ENCODE measurements around the gene ARHGEF33. TPM values are rescaled to one million over a fixed set of nuclear protein-coding genes. Genes with fewer than 3 reads are reported as not detected.

The ARHGEF33 gene
- total RNA-seq, 3 donors from 2014 or later (not counting 1 experiment from before 2014, with no cell fraction given): 0.27 TPM; not detected in 2

- DNase-seq (peak; percentile 49 to 82), ATAC-seq (peak; percentile 89 to 99 (median 99))
- Histone ChIP-seq H3K4me1 (ENCODE audit: control insufficient read depth, insufficient read depth, low read length) (peaks cover 8% of the 10 kb centered on the region), H3K9me3 (ENCODE audit: control insufficient read depth, insufficient read depth, low read length) (no peaks in the 10 kb centered on the region), H3K4me3 (ENCODE audit: low read length) (peak overlapping the region; percentile 23), H3K36me3 (ENCODE audit: control insufficient read depth, insufficient read depth, low read length) (no peaks in the 10 kb centered on the region), H3K27ac (ENCODE audit: low read length) (no peak overlapping the region), H3K27me3 (ENCODE audit: control insufficient read depth, insufficient read depth, low read length) (peaks cover 3% of the 10 kb centered on the region)
- no peak overlapping the region for H3K27ac Mint-ChIP-seq
- no peaks in the 10 kb centered on the region for H3K4me1 Mint-ChIP-seq
- H3K27me3 Mint-ChIP-seq (ENCODE audit: low read depth in 2 of 2): peaks cover 22 to 34% of the 10 kb centered on the region in 2 donors
- intact Hi-C loops (cut with micrococcal nuclease): no loop called here
- no peaks in the 10 kb centered on the region for H3K9me3 Mint-ChIP-seq
- 13% methylated on average over 97 of the region's 97 CpGs for WGBS (ENCODE audit: insufficient coverage)
- H3K36me3 Mint-ChIP-seq: no peaks in the 10 kb centered on the region
- H3K4me3 Mint-ChIP-seq: peak overlapping the region; percentile 67
- TF ChIP-seq, protein P1, sequence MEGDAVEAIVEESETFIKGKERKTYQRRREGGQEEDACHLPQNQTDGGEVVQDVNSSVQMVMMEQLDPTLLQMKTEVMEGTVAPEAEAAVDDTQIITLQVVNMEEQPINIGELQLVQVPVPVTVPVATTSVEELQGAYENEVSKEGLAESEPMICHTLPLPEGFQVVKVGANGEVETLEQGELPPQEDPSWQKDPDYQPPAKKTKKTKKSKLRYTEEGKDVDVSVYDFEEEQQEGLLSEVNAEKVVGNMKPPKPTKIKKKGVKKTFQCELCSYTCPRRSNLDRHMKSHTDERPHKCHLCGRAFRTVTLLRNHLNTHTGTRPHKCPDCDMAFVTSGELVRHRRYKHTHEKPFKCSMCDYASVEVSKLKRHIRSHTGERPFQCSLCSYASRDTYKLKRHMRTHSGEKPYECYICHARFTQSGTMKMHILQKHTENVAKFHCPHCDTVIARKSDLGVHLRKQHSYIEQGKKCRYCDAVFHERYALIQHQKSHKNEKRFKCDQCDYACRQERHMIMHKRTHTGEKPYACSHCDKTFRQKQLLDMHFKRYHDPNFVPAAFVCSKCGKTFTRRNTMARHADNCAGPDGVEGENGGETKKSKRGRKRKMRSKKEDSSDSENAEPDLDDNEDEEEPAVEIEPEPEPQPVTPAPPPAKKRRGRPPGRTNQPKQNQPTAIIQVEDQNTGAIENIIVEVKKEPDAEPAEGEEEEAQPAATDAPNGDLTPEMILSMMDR (IDR thresholded peaks at IDR 0.05): no peak
Observed at GRCh38 chr2:38959938-38960608, 70.4 kb downstream of the ARHGEF33 start.

DNA sequence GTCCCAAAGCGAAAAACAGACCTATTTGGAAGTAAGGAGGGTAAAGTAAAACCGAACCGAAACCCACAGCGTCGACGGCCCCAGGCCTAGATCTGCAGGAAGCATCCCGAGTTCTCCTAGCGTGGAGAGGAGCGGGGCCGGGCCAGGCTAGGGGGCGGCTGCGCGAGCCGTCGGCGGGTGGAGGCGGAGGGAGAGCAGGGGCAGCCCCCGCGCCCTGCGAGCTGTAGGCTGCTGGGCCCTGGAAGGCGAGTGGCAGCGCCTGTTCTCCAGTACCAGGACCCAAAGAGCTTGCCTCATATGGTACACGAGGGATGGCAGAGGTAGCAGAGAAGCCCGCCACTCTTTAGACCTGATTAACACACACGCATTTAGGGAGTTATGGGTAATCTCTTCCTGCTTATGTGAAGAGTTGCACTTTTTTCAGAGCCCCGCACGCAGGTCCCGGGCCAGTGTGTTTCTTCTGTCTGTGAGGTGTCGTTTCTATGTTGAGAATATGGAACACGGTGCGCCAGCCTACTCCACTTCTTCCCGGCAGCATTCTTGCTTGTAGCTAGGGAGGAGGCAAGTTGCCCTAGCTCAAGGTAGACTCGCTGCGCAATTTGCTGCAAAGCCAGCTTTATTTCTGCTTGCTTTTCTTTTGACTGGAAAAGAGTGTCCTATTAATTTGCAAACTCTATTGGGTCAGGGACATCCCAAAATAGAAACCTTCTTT lies 71.1 kb downstream of the ARHGEF33 start:
- no peaks in the 10 kb centered on the region for H3K9me3 Mint-ChIP-seq
- intact Hi-C loops (cut with micrococcal nuclease): no loop called here
- 71% methylated on average over 34 of the region's 34 CpGs for WGBS (ENCODE audit: insufficient coverage)
- no peak overlapping the region for H3K4me3 ChIP-seq (ENCODE audit: low read length)
- no peak for DNase-seq
- H3K4me3 Mint-ChIP-seq: peak overlapping the region; percentile 31
- H3K27me3 ChIP-seq (ENCODE audit: control insufficient read depth, insufficient read depth, low read length): peaks cover 3% of the 10 kb centered on the region
- ATAC-seq: peak in 1 of 3 donors; percentile 11
- H3K27me3 Mint-ChIP-seq (ENCODE audit: low read depth in 2 of 2): peaks cover 22 to 34% of the 10 kb centered on the region in 2 donors
- no peaks in the 10 kb centered on the region for H3K36me3 ChIP-seq (ENCODE audit: control insufficient read depth, insufficient read depth, low read length)
- H3K27ac ChIP-seq (ENCODE audit: low read length): no peak overlapping the region
- TF ChIP-seq, protein P1 (IDR thresholded peaks at IDR 0.05): no peak
- peaks cover 8% of the 10 kb centered on the region for H3K4me1 ChIP-seq (ENCODE audit: control insufficient read depth, insufficient read depth, low read length)
- no peaks in the 10 kb centered on the region for H3K4me1 Mint-ChIP-seq
- no peaks in the 10 kb centered on the region for H3K9me3 ChIP-seq (ENCODE audit: control insufficient read depth, insufficient read depth, low read length)
- H3K27ac Mint-ChIP-seq: no peak overlapping the region
- no peaks in the 10 kb centered on the region for H3K36me3 Mint-ChIP-seq

DNA sequence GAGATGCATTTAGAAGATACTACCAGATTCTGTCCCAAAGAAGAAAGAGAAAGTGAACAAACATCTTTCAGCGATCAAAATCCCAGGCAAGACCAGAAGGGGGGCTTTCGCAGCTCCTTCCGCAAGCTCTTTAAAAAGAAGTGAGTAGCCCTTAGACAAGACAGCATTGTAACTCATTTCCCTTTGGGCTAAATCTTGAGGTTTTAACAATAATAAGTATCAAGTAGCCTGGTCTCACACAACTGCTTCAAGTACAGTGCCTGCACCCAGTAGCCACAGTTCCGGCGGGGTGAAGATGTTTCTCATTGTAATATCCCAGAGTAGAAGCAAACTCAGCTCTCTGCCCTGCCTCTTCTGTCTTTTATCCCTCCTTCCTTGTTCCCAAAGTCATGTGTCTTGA lies 76.3 kb downstream of the ARHGEF33 start:
- Histone ChIP-seq H3K27me3 (ENCODE audit: control insufficient read depth, insufficient read depth, low read length) (no peaks in the 10 kb centered on the region), H3K27ac (ENCODE audit: low read length) (no peak overlapping the region), H3K4me1 (ENCODE audit: control insufficient read depth, insufficient read depth, low read length) (no peaks in the 10 kb centered on the region), H3K9me3 (ENCODE audit: control insufficient read depth, insufficient read depth, low read length) (no peaks in the 10 kb centered on the region), H3K4me3 (ENCODE audit: low read length) (no peak overlapping the region), H3K36me3 (ENCODE audit: control insufficient read depth, insufficient read depth, low read length) (no peaks in the 10 kb centered on the region)
- DNase-seq: no peak
- intact Hi-C loops (cut with micrococcal nuclease): no loop called here
- no peak for ATAC-seq
- no peak overlapping the region for H3K4me3 Mint-ChIP-seq
- H3K27ac Mint-ChIP-seq: no peak overlapping the region
- H3K27me3 Mint-ChIP-seq (ENCODE audit: low read depth in 2 of 2): peaks cover 11 to 25% of the 10 kb centered on the region in 2 donors
- H3K4me1 Mint-ChIP-seq: no peaks in the 10 kb centered on the region
- no peaks in the 10 kb centered on the region for H3K9me3 Mint-ChIP-seq
- TF ChIP-seq, protein P1 (IDR thresholded peaks at IDR 0.05): no peak
- WGBS (ENCODE audit: insufficient coverage): 98% methylated on average over 5 of the region's 5 CpGs
- no peaks in the 10 kb centered on the region for H3K36me3 Mint-ChIP-seq

Measured in natural killer cell (primary cell).